Measurements from ENCODE around the gene CNKSR2. TPM values are rescaled to one million over a fixed set of nuclear protein-coding genes. Genes with fewer than 3 reads are reported as not detected.

The CNKSR2 gene
- total RNA-seq, 2 donors from 2014 or later = 0.24 to 0.32 TPM

DNA sequence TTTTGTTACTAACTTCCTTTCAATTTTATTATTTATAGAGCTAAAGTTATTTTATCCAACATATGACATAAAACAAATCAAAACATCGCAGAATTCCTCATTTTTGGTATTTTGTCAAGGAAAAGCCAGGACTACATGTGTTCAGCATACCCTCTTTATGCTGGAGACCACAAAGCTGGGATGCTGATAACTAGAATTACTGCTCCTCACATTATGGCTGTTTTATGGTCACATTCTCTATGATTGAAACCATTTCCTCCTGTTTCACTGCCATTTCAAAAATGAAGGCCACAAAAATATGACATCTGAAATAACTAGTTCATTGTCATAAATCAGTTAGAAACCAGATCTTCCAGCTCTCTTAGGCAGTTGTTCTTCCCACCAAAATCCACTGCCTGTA, 242.2 kb downstream of the CNKSR2 start:
- H3K27me3 ChIP-seq = no peaks in the 10 kb centered on the region
- no peaks in the 10 kb centered on the region for H3K4me1 ChIP-seq
- TF ChIP-seq, protein P1, sequence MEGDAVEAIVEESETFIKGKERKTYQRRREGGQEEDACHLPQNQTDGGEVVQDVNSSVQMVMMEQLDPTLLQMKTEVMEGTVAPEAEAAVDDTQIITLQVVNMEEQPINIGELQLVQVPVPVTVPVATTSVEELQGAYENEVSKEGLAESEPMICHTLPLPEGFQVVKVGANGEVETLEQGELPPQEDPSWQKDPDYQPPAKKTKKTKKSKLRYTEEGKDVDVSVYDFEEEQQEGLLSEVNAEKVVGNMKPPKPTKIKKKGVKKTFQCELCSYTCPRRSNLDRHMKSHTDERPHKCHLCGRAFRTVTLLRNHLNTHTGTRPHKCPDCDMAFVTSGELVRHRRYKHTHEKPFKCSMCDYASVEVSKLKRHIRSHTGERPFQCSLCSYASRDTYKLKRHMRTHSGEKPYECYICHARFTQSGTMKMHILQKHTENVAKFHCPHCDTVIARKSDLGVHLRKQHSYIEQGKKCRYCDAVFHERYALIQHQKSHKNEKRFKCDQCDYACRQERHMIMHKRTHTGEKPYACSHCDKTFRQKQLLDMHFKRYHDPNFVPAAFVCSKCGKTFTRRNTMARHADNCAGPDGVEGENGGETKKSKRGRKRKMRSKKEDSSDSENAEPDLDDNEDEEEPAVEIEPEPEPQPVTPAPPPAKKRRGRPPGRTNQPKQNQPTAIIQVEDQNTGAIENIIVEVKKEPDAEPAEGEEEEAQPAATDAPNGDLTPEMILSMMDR (IDR thresholded peaks at IDR 0.05) = no peak
- H3K36me3 ChIP-seq = no peaks in the 10 kb centered on the region
- H3K9ac ChIP-seq (ENCODE audit: low read depth in 2 of 2, low read length in 2 of 2) = no peak overlapping the region
- no peak overlapping the region for H3K4me3 ChIP-seq
- no peak overlapping the region for H3K27ac ChIP-seq
- no peaks in the 10 kb centered on the region for H3K9me3 ChIP-seq
- intact Hi-C loops (cut with DNase I) = no loop called here
- no peak for DNase-seq

DNA sequence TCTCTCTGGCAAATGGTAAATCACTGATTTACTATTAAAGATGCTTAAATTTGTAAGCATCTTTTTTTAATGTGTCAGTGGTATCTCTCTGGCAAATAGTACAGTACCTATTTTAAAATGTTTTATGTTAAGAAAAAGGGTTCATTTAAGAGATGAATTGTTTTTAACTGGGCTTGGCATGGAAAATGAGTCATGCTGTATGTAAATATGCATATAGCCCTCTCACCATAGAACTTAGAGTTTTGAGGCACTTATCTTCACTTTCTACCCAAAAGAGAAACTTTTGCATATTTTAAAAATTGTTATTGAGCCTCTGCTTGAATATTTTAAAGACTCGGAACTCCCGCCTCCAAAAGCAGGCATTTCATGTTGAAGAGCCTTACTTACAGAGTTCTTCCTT, 246.0 kb downstream of the CNKSR2 start:
- H3K4me1 ChIP-seq = no peaks in the 10 kb centered on the region
- intact Hi-C loops (cut with DNase I) = no loop called here
- no peak overlapping the region for H3K27ac ChIP-seq
- H3K4me3 ChIP-seq = no peak overlapping the region
- no peak overlapping the region for H3K9ac ChIP-seq (ENCODE audit: low read depth in 2 of 2, low read length in 2 of 2)
- no peaks in the 10 kb centered on the region for H3K36me3 ChIP-seq
- no peaks in the 10 kb centered on the region for H3K27me3 ChIP-seq
- TF ChIP-seq, protein P1 (IDR thresholded peaks at IDR 0.05) = no peak
- H3K9me3 ChIP-seq = no peaks in the 10 kb centered on the region
- no peak for DNase-seq

DNA sequence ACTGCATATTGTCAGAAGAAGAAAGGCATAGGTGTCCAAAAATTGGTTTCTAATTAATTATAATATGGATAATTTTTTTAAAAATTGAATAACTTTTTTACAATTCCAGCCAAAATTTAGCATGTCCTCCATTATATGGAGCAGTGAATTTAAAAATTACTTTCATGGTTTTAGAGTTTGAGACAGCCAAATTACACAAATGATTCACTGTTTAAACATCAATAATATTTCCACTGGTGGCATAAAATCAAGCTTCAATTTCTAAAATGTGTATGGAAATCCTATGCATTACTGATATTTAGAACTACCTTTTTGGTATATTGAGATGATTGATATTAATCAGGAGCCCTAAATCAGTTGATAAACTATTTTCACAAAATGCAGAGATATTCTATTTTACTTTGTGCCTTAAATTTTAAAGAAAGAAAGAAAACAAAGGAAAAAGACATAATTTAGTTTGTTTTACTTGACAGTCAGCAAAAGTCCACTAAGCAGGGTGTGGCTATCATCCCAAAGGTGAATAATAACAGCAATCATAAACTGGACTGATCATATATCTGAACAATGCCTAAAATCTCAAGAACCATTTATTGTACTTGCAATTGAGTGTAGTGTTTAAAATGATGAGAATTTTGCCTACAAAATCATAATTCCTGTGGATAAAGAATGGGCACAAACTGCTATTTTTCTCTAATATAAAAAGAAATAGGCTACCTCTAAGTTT, 249.7 kb downstream of the CNKSR2 start:
- intact Hi-C loops (cut with DNase I) = no loop called here

DNA sequence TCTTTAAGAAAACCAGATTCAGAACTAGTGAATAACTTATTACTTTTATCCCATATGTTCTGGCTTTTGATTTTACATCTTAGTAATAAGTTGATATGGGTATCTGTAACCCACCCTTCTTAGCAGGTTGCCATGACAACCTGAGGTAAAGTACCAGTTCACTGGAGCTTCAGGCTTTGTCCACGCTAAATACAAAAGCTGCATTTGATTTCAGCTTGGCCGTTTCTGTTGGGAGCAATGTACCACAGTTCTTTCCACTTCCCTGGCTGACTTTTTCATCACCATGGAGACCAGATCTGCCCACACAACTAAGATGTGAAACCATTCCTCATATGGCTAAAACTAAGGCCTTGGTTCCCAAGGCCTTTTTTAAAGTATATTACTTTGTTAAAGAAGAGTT, 257.8 kb downstream of the CNKSR2 start:
- no peak overlapping the region for H3K9ac ChIP-seq (ENCODE audit: low read depth in 2 of 2, low read length in 2 of 2)
- H3K4me3 ChIP-seq = no peak overlapping the region
- H3K9me3 ChIP-seq = no peaks in the 10 kb centered on the region
- H3K27ac ChIP-seq = no peak overlapping the region
- TF ChIP-seq, protein P1 (IDR thresholded peaks at IDR 0.05) = no peak
- H3K27me3 ChIP-seq = no peaks in the 10 kb centered on the region
- DNase-seq = no peak
- intact Hi-C loops (cut with DNase I) = no loop called here
- H3K4me1 ChIP-seq = no peaks in the 10 kb centered on the region
- H3K36me3 ChIP-seq = no peaks in the 10 kb centered on the region

More for the DNA sequence above, 249.7 kb downstream of the CNKSR2 start:
- no peaks in the 10 kb centered on the region for H3K4me1 ChIP-seq
- no peak overlapping the region for H3K27ac ChIP-seq
- TF ChIP-seq, protein P1 (IDR thresholded peaks at IDR 0.05) = no peak
- DNase-seq = no peak
- no peaks in the 10 kb centered on the region for H3K27me3 ChIP-seq
- H3K4me3 ChIP-seq = no peak overlapping the region
- no peaks in the 10 kb centered on the region for H3K36me3 ChIP-seq
- H3K9ac ChIP-seq (ENCODE audit: low read depth in 2 of 2, low read length in 2 of 2) = no peak overlapping the region
- no peaks in the 10 kb centered on the region for H3K9me3 ChIP-seq

DNA sequence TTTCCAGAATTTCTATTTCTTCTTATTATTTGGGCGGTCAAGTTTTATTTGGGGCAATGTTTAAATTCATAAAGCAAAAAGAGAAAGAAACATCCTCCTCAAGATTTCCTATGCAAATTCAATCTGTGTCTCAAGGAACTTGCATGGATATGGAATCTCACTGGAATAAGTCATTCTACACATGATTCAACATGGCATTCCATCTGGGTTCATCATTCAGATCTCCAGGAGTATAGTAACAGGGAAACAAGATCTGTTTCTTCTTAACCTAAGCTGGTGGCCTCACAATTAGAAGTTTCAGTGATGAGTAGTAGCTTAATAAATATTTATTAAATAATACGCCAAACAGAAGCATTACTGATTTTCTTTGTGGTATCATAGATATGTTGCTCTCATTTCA, 264.1 kb downstream of the CNKSR2 start:
- H3K27me3 ChIP-seq = no peaks in the 10 kb centered on the region
- no peaks in the 10 kb centered on the region for H3K9me3 ChIP-seq
- no peak for DNase-seq
- H3K36me3 ChIP-seq = no peaks in the 10 kb centered on the region
- H3K4me1 ChIP-seq = no peaks in the 10 kb centered on the region
- no peak overlapping the region for H3K9ac ChIP-seq (ENCODE audit: low read depth in 2 of 2, low read length in 2 of 2)
- TF ChIP-seq, protein P1 (IDR thresholded peaks at IDR 0.05) = no peak
- intact Hi-C loops (cut with DNase I) = no loop called here
- H3K27ac ChIP-seq = no peak overlapping the region
- H3K4me3 ChIP-seq = no peak overlapping the region
